ENCODE measurements around the gene SYNPR.

Gene SYNPR

DNA sequence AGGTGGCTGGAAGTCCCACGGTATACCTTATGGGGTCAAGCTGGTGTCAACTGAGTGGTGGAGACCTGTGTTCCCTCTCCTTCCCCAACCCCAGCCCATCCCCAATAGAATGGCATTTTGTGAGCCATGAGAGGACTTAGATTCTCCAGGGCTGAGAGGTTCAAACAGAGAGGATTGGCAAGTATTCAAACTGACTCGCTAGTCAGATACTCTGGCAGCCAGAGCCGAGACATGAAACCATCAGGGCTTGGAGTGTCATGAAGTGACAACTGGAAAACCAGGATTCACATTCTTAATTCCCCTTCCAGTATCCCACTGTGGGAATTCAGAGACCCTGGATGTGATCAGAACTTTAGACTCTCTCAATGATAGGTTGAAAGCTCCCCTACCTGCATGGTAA, 215.0 kb downstream of the SYNPR start:
- no peak for DNase-seq (ENCODE audit: low read depth, low spot score)
- in situ Hi-C loops (cut with HindIII; ENCODE audit: low sequenced_read_pairs) = no loop called here
- TF ChIP-seq, protein P1, sequence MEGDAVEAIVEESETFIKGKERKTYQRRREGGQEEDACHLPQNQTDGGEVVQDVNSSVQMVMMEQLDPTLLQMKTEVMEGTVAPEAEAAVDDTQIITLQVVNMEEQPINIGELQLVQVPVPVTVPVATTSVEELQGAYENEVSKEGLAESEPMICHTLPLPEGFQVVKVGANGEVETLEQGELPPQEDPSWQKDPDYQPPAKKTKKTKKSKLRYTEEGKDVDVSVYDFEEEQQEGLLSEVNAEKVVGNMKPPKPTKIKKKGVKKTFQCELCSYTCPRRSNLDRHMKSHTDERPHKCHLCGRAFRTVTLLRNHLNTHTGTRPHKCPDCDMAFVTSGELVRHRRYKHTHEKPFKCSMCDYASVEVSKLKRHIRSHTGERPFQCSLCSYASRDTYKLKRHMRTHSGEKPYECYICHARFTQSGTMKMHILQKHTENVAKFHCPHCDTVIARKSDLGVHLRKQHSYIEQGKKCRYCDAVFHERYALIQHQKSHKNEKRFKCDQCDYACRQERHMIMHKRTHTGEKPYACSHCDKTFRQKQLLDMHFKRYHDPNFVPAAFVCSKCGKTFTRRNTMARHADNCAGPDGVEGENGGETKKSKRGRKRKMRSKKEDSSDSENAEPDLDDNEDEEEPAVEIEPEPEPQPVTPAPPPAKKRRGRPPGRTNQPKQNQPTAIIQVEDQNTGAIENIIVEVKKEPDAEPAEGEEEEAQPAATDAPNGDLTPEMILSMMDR (IDR thresholded peaks at IDR 0.05; ENCODE audit: low read depth, low read length) = no peak
- no peak overlapping the region for H3K4me3 ChIP-seq (ENCODE audit: low read depth, low read length)

DNA sequence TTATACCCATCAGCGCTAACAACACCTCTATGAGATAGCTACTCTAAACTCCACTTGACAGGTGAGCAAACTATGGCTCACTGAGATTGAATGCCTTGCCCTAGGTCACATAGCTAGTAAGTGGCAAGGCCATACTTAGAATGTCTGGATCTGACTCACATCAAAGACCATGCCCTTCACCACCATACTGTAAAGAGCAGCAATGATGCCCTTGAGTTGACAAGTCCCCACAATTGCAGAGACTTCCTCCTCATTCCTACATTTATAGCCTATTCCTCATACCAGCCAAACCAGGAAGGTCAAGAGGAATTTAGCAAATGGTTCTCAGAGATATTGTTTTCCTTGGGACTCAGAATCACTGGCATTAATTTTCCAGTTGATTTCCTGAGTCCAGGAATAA, 216.5 kb downstream of the SYNPR start:
- H3K4me3 ChIP-seq (ENCODE audit: low read depth, low read length) = no peak overlapping the region
- in situ Hi-C loops (cut with HindIII; ENCODE audit: low sequenced_read_pairs) = no loop called here
- DNase-seq (ENCODE audit: low read depth, low spot score) = no peak
- TF ChIP-seq, protein P1 (IDR thresholded peaks at IDR 0.05; ENCODE audit: low read depth, low read length) = no peak

DNA sequence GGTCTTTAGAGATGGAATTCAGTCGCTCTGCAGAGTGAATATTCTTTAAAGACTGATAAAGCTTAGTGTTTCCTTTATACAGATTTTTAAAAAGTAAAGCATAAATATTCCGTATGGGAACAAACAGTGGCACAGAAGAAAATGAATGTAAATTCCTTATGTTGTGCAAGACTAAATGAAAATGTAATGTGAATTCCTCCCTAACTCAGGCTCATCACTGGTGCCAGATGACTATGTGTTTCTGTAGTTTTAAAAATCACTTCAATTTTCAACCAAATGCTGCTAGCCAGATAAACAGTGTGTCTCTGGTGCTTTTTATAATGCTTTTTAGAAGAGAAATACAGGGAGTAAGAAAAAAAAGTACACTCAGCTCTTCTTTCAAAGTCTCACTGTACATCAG, 219.5 kb downstream of the SYNPR start:
- in situ Hi-C loops (cut with HindIII; ENCODE audit: low sequenced_read_pairs) = no loop called here
- no peak for DNase-seq (ENCODE audit: low read depth, low spot score)
- TF ChIP-seq, protein P1 (IDR thresholded peaks at IDR 0.05; ENCODE audit: low read depth, low read length) = no peak
- H3K4me3 ChIP-seq (ENCODE audit: low read depth, low read length) = no peak overlapping the region

DNA sequence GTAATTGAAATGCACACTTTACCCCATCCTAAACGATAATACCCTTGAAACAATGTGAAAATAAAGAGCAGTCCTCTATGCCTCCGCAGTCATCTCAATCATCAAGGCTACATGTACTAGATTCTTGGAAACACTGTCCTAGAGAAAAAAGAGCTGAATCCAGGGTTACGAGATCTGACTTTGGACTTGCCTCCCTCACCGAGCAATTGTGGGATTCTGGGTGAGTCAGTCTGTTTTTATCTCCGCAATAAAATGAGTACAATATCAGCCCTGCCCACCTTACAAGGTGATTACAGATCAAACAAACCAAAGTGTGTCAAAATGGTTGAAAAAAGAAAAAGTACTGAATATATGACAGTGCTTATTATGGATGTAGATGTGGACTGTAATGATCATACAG, 222.1 kb downstream of the SYNPR start:
- H3K4me3 ChIP-seq (ENCODE audit: low read depth, low read length) = no peak overlapping the region
- in situ Hi-C loops (cut with HindIII; ENCODE audit: low sequenced_read_pairs) = no loop called here
- TF ChIP-seq, protein P1 (IDR thresholded peaks at IDR 0.05; ENCODE audit: low read depth, low read length) = no peak
- no peak for DNase-seq (ENCODE audit: low read depth, low spot score)

DNA sequence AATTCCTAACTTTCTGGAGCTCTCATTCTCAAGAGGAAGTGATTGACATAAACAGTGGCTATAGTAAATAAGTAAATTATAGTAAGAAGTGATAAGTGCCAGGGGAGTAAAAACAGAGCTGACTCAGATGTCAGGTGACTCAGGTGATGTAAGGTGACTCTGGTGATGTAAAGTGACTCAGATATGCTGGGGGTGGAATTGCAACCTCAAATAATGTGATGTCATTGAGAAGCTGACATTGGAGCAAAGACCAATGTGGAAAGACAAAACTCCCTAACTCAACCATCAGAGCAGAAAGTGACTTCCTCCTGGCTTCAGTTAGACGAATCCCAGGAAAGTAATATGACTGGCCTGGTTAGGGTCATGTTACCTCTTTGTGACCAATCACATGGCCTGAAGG, 230.2 kb downstream of the SYNPR start:
- TF ChIP-seq, protein P1 (IDR thresholded peaks at IDR 0.05; ENCODE audit: low read depth, low read length) = no peak
- in situ Hi-C loops (cut with HindIII; ENCODE audit: low sequenced_read_pairs) = no loop called here
- H3K4me3 ChIP-seq (ENCODE audit: low read depth, low read length) = no peak overlapping the region
- no peak for DNase-seq (ENCODE audit: low read depth, low spot score)

DNA sequence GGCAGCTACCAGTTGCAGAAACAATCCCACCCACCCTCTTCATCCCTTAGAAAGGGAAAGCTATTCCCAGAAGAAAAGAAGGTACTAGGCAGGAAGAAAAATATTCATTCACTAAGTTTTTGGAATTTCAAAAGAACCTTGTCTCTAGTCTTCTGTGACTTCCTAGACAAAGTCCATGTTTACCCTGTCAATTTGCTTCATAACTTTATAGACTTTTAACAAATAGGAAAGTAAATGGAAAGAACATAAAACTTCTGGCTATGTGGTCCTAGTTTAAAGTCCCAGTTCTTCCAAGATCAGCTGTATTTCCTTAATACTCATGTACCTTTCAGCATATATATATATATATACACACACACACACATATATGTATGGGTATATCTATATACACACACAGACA, 230.7 kb downstream of the SYNPR start:
- no peak overlapping the region for H3K4me3 ChIP-seq (ENCODE audit: low read depth, low read length)
- no peak for DNase-seq (ENCODE audit: low read depth, low spot score)
- TF ChIP-seq, protein P1 (IDR thresholded peaks at IDR 0.05; ENCODE audit: low read depth, low read length) = no peak
- in situ Hi-C loops (cut with HindIII; ENCODE audit: low sequenced_read_pairs) = no loop called here

DNA sequence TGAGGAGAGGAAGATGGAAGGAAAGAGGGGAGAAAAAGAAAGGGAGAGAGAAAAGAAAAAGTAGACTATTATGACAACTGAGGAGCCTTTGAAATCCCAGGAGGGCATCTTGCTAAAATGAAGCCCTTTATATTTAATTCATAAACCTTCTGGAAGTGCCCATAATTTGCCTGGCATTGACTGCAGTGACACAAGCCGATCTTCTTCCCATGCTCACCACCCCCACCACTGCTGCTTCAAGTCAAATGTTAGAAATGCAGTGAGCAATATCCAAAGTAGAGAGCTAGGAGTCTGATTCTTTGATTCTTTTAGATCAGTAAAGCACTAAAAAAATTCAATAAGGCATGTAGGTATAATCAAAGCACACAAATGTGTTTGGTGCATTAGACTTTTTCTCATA, 235.7 kb downstream of the SYNPR start:
- TF ChIP-seq, protein P1 (IDR thresholded peaks at IDR 0.05; ENCODE audit: low read depth, low read length) = no peak
- in situ Hi-C loops (cut with HindIII; ENCODE audit: low sequenced_read_pairs) = no loop called here
- H3K4me3 ChIP-seq (ENCODE audit: low read depth, low read length) = no peak overlapping the region
- DNase-seq (ENCODE audit: low read depth, low spot score) = no peak

All from astrocyte of the spinal cord (primary cell).